NCI-H1930 (cell line): ENCODE data around the gene MTCP1.

Experiments
- DNase-seq, 2 experiments: peaks; one replicate each; lab custom pipeline; 2025; lab: John Stamatoyannopoulos, UW

Gene MTCP1

GRCh38 chrX:155070975-155071693 lies at the start of gene MTCP1, which contains the start of the genes BRCC3 and CMC4:
TSS of gene MTCP1 (minus strand) at chrX:155071136. CDS start at chrX:155066010, 5,126 bp downstream.
TSS of gene BRCC3 (plus strand) at chrX:155071508. CDS start at chrX:155071528, 20 bp downstream.
TSS of gene CMC4 (minus strand) at chrX:155071136. CDS start at chrX:155064023, 7,113 bp downstream.
- peak; percentile 70 to 92 for DNase-seq

DNA sequence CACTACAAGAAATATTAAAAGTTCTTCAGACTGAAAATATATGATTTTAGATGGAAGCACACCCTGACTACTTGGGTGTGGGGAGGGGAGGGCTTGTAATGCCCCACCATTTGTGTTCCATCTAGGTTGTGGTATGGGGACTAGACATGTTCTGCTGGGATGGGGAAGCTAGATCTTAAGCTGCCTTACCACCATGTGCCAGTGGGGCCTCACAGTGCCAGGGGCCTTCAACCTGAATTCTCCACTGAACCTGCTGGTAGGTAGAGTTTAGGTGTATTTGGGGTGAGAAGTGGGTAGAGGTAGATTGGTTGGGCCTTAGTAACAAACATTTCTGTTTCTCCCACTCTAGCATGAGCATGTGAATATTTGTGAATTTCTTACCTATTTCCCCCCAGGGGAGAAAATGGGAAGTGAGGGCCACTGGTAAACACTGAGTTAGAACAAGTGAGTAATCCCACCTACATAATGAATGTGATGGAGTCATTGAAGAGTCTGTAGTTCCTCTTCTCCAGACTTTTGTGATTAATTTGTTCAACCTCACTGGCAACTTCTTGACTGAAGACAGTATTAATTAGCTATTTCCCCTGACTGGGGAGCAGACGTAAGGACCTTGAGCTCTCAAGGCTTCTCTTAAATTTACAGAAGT lies 44.4 kb upstream of the MTCP1 start:
- no peak for DNase-seq

GRCh38 chrX:155113097-155113496 lies 42.2 kb upstream of the MTCP1 start:
- DNase-seq = no peak

DNA sequence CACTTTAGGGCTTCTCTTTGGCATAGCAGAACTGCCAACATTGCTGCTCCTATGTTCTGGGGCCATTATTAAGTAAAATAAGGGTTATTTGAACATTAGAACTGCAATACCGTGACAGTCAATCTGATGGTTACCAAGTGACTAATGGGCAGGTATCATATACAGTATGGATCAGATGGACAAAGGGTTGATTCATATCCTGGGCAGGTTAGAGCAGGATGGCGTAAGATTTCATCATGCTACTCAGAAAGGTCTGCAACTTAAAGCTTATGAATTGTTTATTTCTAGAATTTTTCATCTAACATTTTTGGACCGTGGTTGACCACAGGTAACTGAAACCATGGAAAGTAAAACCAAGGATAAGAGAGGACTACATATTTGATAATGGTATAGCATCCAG lies 41.2 kb upstream of the MTCP1 start:
- DNase-seq = no peak

DNA sequence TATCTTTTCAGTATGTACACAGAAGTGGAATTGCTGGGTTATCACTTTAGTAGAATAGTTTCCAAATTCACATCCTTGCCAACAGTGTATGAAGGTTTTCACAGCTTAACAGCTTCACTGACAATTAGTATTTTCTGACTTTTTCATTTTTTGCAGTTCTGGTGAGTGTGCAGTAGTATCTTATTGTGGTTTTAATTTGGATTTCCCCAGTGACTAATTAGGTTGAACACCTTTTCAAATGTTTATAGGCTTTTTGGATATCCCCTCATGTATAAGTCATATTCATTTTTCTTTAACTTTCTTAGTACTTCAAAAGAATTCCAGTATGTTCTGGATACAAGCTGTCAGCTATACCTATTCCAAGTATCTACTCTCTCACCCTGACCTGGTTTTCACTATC lies 37.5 kb upstream of the MTCP1 start:
- no peak for DNase-seq

DNA sequence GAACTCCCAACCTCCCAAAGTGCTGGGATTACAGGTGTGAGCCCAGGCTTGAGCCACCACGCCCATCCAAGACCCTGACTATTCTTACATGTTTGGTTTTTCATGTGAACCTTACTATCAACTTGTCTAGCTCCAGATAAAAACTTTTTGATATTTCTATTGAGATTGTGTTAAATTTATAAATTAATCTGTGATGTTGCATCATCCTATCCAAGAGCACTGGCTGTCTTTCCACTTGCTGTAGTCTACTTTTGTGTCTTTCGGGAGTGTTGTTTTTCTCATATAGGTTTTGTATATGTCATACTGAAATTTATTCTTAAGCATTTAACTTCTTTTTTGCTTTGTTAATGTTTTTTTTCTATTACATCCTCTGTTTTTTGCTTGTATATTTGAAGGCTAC lies 35.0 kb upstream of the MTCP1 start:
- no peak for DNase-seq

DNA sequence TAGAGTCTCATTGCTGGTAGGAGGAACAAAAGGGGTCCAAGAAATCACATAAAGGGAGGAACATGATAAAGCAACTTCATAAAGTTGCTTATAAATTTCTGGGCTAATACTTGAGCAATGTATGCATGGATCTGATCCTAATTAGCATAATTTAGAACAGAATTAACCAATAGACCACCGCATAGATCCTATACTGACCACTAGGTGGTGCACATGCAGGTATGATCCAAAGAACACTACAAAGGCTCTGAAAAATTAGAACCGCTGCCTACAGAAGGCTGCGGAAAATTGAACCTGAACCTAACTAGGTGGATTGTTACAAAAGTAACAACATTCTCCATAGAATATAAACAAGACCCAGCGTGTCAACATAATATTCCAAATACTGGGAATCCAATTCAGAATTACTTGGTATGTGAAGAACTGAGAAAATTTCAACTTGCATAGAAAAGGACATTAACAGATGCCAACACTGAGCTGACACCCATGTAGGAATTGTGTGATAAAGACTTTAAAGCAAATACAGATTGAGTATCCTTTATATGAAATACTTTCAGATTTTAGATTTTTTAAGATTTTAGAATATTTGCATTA lies 23.6 kb upstream of the MTCP1 start:
- DNase-seq = no peak

GRCh38 chrX:155086961-155087735 lies 16.2 kb upstream of the MTCP1 start:
- no peak for DNase-seq

- DNase-seq = no peak
These were observed 15.4 kb upstream of the MTCP1 start for GRCh38 chrX:155086202-155086840.

GRCh38 chrX:155071694-155072280 lies 851 bp upstream of the MTCP1 start:
- DNase-seq = no peak

GRCh38 chrX:155070663-155070974 lies 317 bp downstream of the MTCP1 start:
- no peak for DNase-seq

DNA sequence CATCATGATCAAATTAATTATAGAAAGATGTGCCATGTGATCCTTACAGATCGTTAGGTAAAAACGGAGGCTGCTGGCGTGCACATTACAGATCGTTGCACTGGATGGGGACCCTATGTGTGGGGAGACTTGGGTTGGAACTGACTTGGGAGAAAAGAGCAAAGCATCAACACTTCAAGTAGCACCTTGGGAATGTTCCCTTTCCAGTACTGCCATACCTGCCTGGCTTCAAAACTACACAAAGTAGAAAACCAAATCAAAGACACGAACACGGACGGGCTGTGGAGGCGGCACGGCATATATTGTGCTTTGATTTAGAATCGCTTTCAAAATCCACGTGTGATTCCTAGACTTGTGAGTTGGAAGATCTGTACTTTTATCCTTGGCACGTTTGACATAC lies 898 bp downstream of the MTCP1 start:
- no peak for DNase-seq

DNA sequence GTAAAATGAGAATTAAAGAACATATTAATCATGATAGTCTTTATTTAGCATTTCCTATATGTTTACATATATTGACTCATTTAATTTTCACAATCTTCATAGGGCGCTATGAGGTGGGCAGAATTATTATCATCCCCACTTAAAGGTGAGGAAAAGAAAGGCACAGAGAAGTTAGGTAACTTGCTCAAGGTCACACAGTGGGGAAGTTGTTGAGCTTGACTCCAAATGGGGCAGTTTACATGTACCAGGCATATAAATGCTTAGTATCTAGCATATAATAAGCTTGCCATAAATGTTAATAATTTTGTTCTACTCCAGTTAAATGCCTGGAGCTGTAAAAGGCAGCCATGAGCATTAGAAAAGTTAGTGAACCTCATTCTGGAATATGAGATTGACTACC lies 1.5 kb downstream of the MTCP1 start:
- DNase-seq = no peak

DNA sequence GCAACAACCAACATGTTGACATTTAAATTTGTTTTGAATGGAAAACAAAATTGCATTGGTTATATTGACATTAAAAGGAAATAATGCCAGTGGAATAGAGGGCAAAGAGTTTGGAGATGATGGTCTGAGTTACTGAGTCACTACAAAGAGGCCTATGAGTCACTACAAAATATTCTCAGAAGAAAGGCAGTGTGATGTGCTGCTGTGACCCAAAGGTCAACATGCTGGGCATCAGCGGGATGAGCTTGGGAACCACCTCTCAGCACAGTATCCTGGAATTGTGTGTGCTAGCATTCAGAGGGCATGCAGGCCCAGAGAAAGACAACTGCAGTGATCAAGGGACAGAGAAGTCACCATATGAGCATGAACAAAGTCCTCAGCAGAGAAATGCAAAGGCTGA lies 2.8 kb downstream of the MTCP1 start:
- DNase-seq = no peak

- DNase-seq = no peak
These were observed 5.8 kb downstream of the MTCP1 start for GRCh38 chrX:155065035-155065734.

- DNase-seq = no peak
These were observed 9.2 kb downstream of the MTCP1 start for GRCh38 chrX:155061760-155062159.

GRCh38 chrX:155056877-155057792 lies 13.8 kb downstream of the MTCP1 start:
- peak; percentile 7 to 48 for DNase-seq

DNA sequence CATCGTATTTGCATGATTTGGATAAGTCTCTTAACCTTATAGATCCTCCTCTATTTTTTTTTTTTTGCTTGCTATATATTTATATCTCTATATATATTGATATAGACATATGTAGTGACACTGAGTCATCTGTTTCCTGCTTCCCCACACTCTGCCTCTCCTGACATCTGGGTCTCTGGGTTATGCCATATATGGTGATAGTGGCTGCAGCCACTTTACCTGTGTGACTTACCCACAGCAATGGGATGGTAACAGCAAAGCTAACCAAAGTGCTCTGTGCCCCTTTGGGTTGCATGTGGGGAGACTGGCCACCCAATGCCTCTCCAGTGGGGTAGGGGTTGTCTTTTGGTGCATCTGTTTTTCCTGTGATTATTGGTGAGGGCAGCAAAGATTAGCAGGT lies 14.5 kb downstream of the MTCP1 start:
- DNase-seq = no peak

DNA sequence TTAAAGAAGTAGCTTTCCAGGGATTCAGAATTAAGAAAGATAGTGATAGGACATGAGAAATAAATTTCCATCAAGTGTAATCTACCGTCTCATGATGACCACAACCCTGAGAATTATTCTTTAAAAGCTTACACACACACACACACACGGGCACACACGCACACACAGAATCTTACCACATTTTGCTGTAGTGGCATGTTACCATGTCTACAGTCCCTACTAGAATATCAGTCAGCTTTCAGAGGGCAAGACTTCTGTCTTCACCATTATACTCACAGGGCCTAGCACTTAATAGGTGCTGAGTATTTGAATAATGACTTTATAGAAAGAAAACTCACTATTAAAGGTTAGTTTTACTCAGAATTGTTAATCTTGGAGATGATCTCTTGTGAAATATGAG lies 15.4 kb downstream of the MTCP1 start:
- DNase-seq = no peak

DNA sequence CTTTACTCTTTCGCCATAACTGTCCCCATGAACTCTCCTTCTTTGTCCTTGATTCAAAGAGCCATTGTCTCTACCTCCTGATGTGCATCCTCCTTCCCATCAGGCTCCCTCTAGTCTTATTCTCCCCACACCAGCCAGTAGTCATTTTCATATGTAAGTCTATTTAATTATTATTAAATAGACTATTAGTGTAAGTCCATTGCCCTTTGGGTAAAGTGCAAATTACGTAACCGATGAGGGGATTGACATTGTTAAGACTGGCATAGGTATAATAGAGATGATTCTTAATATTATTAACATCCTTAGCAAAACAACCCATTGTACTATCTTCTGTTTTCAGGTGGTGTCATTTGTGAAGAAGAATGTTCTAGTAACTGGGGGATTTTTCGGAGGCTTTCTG lies 16.7 kb downstream of the MTCP1 start:
- DNase-seq = no peak
